WERI-Rb-1 (cell line): Measurements from ENCODE around the gene MST1.

Experiments
- DNase-seq: peaks from one replicate; pipeline ENCODE4 v3.0.0-alpha.2; 2020
- H3K27ac ChIP-seq: fragments of 250-450 bp; sonication (Bioruptor Pico); 2 replicates; pipeline ENCODE4 v1.5.1; 2020; ENCODE audit warnings: mild to moderate bottlenecking, moderate library complexity
- H3K27me3 ChIP-seq: fragments of 250-450 bp; sonication (Bioruptor Pico); 2 replicates; pipeline ENCODE4 v1.5.1; 2021; ENCODE audit warnings: mild to moderate bottlenecking, low read depth, moderate library complexity; ENCODE audit not compliant: insufficient read depth, severe bottlenecking
- H3K36me3 ChIP-seq: fragments of 250-450 bp; sonication (Bioruptor Pico); 2 replicates; pipeline ENCODE4 v1.5.1; 2020; ENCODE audit warnings: mild to moderate bottlenecking, moderate library complexity
- H3K4me3 ChIP-seq: 2 replicates; pipeline ENCODE4 v1.5.1; 2011; ENCODE audit warnings: low read depth, mild to moderate bottlenecking, control low read depth, low read length
- H3K9me3 ChIP-seq: fragments of 250-450 bp; sonication (Bioruptor Pico); 2 replicates; pipeline ENCODE4 v1.5.1; 2021; ENCODE audit warnings: mild to moderate bottlenecking, moderate library complexity; ENCODE audit not compliant: severe bottlenecking
- TF ChIP-seq, protein P1 (sequence below): IDR thresholded peaks from 2 replicates; pipeline ENCODE4 v1.5.1; 2011; ENCODE audit warnings: low read depth, mild to moderate bottlenecking, control low read depth, inconsistent platforms, low read length

MST1 gene

GRCh38 chr3:49654176-49654825 lies 35.0 kb downstream of the MST1 start:
- no peak overlapping the region for H3K4me3 ChIP-seq
- no peak for DNase-seq
- peaks cover 58% of the 10 kb centered on the region for H3K36me3 ChIP-seq
- H3K27me3 ChIP-seq, result no peaks in the 10 kb centered on the region
- TF ChIP-seq, protein P1, sequence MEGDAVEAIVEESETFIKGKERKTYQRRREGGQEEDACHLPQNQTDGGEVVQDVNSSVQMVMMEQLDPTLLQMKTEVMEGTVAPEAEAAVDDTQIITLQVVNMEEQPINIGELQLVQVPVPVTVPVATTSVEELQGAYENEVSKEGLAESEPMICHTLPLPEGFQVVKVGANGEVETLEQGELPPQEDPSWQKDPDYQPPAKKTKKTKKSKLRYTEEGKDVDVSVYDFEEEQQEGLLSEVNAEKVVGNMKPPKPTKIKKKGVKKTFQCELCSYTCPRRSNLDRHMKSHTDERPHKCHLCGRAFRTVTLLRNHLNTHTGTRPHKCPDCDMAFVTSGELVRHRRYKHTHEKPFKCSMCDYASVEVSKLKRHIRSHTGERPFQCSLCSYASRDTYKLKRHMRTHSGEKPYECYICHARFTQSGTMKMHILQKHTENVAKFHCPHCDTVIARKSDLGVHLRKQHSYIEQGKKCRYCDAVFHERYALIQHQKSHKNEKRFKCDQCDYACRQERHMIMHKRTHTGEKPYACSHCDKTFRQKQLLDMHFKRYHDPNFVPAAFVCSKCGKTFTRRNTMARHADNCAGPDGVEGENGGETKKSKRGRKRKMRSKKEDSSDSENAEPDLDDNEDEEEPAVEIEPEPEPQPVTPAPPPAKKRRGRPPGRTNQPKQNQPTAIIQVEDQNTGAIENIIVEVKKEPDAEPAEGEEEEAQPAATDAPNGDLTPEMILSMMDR, result no peak
- H3K27ac ChIP-seq, result no peak overlapping the region
- no peaks in the 10 kb centered on the region for H3K9me3 ChIP-seq

- TF ChIP-seq, protein P1, result no peak
- Histone ChIP-seq H3K27ac (no peak overlapping the region), H3K27me3 (no peaks in the 10 kb centered on the region), H3K9me3 (no peaks in the 10 kb centered on the region), H3K4me3 (no peak overlapping the region), H3K36me3 (peaks cover 58% of the 10 kb centered on the region)
- no peak for DNase-seq
These were observed 35.7 kb downstream of the MST1 start for GRCh38 chr3:49653621-49654020.

DNA sequence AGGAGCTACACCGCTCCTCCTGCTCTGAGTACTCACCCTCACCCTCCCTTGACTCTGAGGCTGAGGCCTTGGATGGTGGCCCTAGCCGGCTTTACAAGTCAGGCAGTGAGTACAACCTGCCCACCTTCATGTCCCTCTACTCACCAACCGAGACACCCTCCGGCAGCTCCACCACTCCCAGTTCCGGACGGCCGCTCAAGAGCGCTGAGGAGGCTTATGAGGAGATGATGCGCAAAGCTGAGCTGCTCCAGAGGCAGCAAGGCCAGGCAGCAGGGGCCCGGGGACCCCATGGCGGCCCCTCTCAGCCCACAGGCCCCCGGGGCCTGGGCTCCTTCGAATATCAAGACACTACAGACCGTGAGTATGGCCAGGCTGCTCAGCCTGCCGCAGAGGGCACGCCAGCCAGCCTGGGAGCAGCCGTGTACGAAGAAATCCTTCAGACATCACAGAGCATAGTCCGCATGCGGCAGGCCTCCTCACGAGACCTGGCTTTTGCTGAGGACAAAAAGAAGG lies 36.3 kb downstream of the MST1 start:
- H3K27me3 ChIP-seq, result no peaks in the 10 kb centered on the region
- H3K4me3 ChIP-seq, result no peak overlapping the region
- DNase-seq, result no peak
- TF ChIP-seq, protein P1, result no peak
- H3K27ac ChIP-seq, result no peak overlapping the region
- peaks cover 58% of the 10 kb centered on the region for H3K36me3 ChIP-seq
- H3K9me3 ChIP-seq, result no peaks in the 10 kb centered on the region

- TF ChIP-seq, protein P1, result no peak
- H3K27ac ChIP-seq, result no peak overlapping the region
- no peak for DNase-seq
These were observed 36.9 kb downstream of the MST1 start for GRCh38 chr3:49652218-49652902.

DNA sequence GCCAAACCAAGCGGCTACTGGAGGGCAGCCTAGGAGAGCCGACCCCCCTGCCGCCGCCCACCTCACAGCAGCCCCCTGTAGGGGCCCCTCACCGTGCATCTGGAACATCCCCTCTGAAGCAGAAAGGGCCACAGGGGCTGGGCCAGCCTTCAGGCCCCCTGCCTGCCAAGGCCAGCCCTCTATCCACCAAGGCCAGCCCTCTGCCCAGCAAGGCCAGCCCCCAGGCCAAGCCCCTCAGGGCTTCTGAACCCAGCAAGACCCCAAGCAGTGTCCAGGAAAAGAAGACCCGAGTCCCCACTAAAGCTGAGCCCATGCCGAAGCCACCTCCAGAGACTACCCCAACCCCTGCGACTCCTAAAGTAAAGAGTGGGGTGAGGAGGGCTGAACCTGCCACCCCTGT lies 38.6 kb downstream of the MST1 start:
- TF ChIP-seq, protein P1, result no peak

More at GRCh38 chr3:49652218-49652902, 36.9 kb downstream of the MST1 start:
- Histone ChIP-seq H3K4me3 (no peak overlapping the region), H3K27me3 (no peaks in the 10 kb centered on the region), H3K9me3 (no peaks in the 10 kb centered on the region), H3K36me3 (peaks cover 56% of the 10 kb centered on the region)

More for the DNA sequence above, 38.6 kb downstream of the MST1 start:
- peaks cover 46% of the 10 kb centered on the region for H3K36me3 ChIP-seq
- no peak overlapping the region for H3K4me3 ChIP-seq
- H3K9me3 ChIP-seq, result no peaks in the 10 kb centered on the region
- no peaks in the 10 kb centered on the region for H3K27me3 ChIP-seq
- no peak for DNase-seq
- H3K27ac ChIP-seq, result no peak overlapping the region
